Measurements from ENCODE around the gene CGNL1.

CGNL1 gene

GRCh38 chr15:57375827-57376695, at the start of gene CGNL1:
Gene CGNL1, plus strand, starts transcription at chr15:57376505. Its CDS starts 61,495 bp downstream, at chr15:57438000.
- DNase-seq (ENCODE audit: low read depth): no peak

GRCh38 chr15:57327985-57328471, 48.3 kb upstream of the CGNL1 start:
- DNase-seq (ENCODE audit: low read depth): no peak

GRCh38 chr15:57328479-57328878, 47.8 kb upstream of the CGNL1 start:
- DNase-seq (ENCODE audit: low read depth): no peak

GRCh38 chr15:57328897-57329296, 47.4 kb upstream of the CGNL1 start:
- DNase-seq (ENCODE audit: low read depth): no peak

- DNase-seq (ENCODE audit: low read depth): no peak
Measured at GRCh38 chr15:57329582-57330367, 46.5 kb upstream of the CGNL1 start.

- no peak for DNase-seq (ENCODE audit: low read depth)
Measured at GRCh38 chr15:57330619-57331340, 45.5 kb upstream of the CGNL1 start.

GRCh38 chr15:57332326-57332725, 44.0 kb upstream of the CGNL1 start:
- no peak for DNase-seq (ENCODE audit: low read depth)

- DNase-seq (ENCODE audit: low read depth): no peak
Measured at GRCh38 chr15:57333487-57333886, 42.8 kb upstream of the CGNL1 start.

GRCh38 chr15:57334257-57334656, 42.0 kb upstream of the CGNL1 start:
- no peak for DNase-seq (ENCODE audit: low read depth)

- DNase-seq (ENCODE audit: low read depth): no peak
Measured at GRCh38 chr15:57335293-57335715, 41.0 kb upstream of the CGNL1 start.

GRCh38 chr15:57335719-57336118, 40.6 kb upstream of the CGNL1 start:
- no peak for DNase-seq (ENCODE audit: low read depth)

GRCh38 chr15:57337868-57338411, 38.4 kb upstream of the CGNL1 start:
- DNase-seq (ENCODE audit: low read depth): no peak

GRCh38 chr15:57339321-57339720, 37.0 kb upstream of the CGNL1 start:
- DNase-seq (ENCODE audit: low read depth): no peak

GRCh38 chr15:57340682-57341259, 35.5 kb upstream of the CGNL1 start:
- DNase-seq (ENCODE audit: low read depth): no peak

- no peak for DNase-seq (ENCODE audit: low read depth)
Measured at GRCh38 chr15:57343048-57343447, 33.3 kb upstream of the CGNL1 start.

GRCh38 chr15:57343498-57343897, 32.8 kb upstream of the CGNL1 start:
- DNase-seq (ENCODE audit: low read depth): no peak

GRCh38 chr15:57344282-57344681, 32.0 kb upstream of the CGNL1 start:
- DNase-seq (ENCODE audit: low read depth): no peak

GRCh38 chr15:57345584-57345983, 30.7 kb upstream of the CGNL1 start:
- DNase-seq (ENCODE audit: low read depth): no peak

- no peak for DNase-seq (ENCODE audit: low read depth)
Measured at GRCh38 chr15:57348081-57348480, 28.2 kb upstream of the CGNL1 start.

- DNase-seq (ENCODE audit: low read depth): no peak
Measured at GRCh38 chr15:57352535-57353316, 23.6 kb upstream of the CGNL1 start.

GRCh38 chr15:57353317-57353804, 22.9 kb upstream of the CGNL1 start:
- no peak for DNase-seq (ENCODE audit: low read depth)

Data from activated T-helper 1 cell treated with Interleukin-2 at 50 U/mL for 16 hours (primary cell).